ENCODE results near the gene AP5S1.

The AP5S1 gene

DNA sequence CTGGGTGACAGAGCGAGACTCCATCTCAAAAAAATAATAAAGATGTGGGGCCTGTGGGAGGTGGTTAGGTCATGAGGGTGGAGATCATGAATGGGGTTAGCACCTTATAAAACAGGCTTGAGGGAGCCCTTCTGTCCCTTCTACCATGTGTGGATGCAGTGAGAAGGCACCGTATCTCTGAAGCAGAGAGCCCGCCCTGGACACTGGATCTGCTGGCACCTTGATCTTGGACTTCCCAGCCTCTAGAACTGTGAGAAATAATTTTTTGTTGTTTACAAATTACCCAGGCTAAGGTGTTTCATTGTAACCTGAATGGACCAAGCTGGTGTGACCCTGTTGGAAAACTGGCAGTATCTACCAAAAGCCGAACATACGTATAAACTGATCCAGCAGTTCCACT lies 53.2 kb downstream of the AP5S1 start:
- no peak for DNase-seq (ENCODE audit: low read depth in 2 of 3, low spot score in 2 of 3)

DNA sequence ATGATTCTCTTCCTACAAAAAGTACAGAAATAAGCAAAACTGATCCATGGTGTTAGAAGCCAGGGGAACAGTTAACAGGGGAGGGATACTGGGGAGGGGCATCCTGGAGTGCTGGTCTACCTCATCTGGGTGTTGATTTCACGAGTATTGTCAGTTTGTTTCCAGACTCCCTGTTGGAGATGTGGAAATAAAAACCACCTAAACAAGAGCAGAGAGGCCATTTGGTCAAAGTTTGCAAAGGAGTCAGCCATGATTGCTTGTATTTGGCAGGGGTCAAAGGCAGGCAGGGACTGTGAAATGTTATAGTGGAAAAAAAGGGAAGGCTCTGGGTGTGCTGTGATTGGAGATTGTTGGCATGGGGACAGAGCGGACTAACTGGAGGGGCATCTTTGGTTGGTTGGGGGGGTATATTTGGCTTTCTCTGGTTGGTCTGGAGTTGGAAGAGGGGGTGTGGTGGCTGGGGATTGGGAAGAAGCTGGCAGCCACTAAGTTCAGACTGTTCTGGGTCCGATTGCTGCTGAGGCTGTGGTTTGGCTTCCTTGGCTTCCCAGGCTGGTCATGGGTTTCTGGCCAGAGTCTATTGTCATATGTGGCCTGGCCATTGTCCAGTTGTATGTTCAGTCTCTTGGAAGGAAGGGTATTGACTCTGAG lies 54.0 kb downstream of the AP5S1 start:
- no peak for DNase-seq (ENCODE audit: low read depth in 2 of 3, low spot score in 2 of 3)

DNA sequence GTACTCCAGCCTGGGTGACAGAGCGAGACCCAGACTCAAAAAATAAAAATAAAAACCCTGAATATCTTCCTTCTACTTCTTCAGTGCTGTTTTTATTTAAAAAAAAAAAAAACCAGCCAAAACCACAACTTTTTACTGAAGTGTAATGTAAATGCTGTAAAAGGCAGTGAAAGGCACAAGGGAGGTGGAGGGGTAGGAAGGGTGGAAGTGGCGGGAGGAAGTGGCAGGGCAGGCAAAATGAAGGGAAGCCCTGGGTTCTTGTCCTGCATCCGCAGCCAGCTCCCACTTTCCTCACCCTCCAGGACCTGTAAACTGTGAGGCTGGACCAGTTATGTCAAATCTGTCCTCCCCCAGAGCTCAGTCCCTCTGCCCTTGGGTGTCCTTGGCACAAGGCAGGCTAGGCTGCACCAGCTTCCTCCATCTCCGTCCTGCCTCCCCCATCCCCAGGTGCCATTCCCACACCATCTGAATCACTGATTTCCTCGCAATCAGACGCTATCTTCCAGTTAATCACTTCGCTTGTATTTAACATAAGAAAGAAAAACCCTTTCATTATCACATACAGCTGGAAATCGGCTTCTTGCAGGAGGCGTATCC lies 55.1 kb downstream of the AP5S1 start:
- DNase-seq (ENCODE audit: low read depth in 2 of 3, low spot score in 2 of 3): no peak

DNA sequence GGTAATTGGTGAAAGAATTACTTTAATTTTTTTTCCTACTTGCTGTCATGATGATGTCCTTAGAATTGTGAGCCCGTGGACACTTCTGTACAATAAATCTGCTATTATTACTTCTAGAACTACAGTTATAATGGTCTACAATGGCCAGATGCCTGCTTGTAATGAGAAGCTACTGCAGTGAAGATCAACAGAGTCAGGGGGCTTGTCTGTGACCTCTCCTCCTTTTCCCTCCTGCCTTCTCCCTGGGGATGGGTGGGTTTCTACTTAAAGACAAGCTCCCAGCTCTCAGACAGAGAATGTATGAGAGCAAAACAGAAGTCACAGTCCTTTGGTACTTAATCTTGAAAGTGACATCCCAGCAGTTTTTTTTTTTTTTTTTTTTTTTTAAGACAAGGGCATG lies 55.7 kb downstream of the AP5S1 start:
- DNase-seq (ENCODE audit: low read depth in 2 of 3, low spot score in 2 of 3): no peak

- DNase-seq (ENCODE audit: low read depth in 2 of 3, low spot score in 2 of 3): no peak
Observed at GRCh38 chr20:3876676-3877075, 56.3 kb downstream of the AP5S1 start.
